Endometrial microvascular endothelial cells (primary cell): Measurements from ENCODE around the gene CNIH2. TPM values are rescaled to one million over a fixed set of nuclear protein-coding genes. Genes with fewer than 3 reads are reported as not detected.
"Not testable (repeated sequence)": the region's sequence is repeated elsewhere in the genome, so short reads cannot be mapped to it uniquely, and the experiment has no call there.

Source experiments
- in situ Hi-C: cut with HindIII; loops from 2 replicates; pipeline ENCODE4 v1.10.0; 2017; ENCODE audit warnings: low sequenced_read_pairs, low pct_unique_long_range_greater_than_20kb; ENCODE audit errors: inconsistent ontology term
- total RNA-seq: library from RNA; depleted of rRNA; stranded (reverse); fragments of >200 nt; gene quantifications from one replicate; pipeline ENCODE4 v1.2.3, GENCODE V29; 2015; ENCODE audit errors: inconsistent ontology term

Gene CNIH2
- total RNA-seq, 1 donor from 2014 or later = not detected

DNA sequence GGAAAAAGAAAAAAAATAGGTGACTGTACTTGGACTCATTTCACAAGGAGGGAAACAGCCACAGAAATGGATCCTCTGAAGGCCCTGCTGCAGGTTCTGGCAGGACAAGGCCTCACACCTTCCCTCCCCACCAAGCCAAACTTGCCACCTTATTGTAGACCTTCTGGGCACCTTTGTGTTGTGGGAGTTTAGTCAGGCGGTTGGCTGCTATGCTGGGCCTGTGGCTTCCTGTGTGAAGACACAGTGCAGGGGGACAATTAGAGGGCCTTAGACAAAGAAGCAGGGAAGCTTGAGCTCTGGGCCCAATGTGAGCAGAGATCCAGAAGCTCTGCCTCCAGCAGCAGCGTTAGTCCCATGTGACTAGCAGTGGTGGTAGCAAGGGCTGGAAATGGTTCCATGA is 5.4 kb upstream of the CNIH2 start:
- in situ Hi-C loops = no loop called here

- in situ Hi-C loops = no loop called here
Observed at GRCh38 chr11:66274219-66274618, 3.8 kb upstream of the CNIH2 start.

DNA sequence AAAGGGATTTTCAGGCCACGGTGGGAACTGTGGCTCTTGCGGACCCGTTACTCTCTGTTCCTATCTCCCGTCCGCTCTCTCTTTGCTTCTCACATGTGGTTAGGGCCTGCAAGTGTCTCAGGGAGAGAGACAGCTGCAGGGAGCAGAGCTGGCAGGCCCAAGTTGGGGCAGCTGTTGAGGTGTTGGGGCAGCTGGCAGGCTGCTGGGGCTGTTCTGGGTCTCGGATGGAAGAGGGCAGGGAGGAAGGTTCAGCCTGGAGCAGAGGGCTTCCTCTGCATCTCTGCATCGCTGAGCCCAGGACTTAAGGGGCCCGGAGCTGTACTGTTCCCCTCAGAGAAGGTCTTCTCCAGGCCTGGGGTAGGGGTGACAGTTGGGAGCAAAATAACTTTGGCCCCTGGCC is 2.6 kb upstream of the CNIH2 start:
- in situ Hi-C loops = no loop called here

DNA sequence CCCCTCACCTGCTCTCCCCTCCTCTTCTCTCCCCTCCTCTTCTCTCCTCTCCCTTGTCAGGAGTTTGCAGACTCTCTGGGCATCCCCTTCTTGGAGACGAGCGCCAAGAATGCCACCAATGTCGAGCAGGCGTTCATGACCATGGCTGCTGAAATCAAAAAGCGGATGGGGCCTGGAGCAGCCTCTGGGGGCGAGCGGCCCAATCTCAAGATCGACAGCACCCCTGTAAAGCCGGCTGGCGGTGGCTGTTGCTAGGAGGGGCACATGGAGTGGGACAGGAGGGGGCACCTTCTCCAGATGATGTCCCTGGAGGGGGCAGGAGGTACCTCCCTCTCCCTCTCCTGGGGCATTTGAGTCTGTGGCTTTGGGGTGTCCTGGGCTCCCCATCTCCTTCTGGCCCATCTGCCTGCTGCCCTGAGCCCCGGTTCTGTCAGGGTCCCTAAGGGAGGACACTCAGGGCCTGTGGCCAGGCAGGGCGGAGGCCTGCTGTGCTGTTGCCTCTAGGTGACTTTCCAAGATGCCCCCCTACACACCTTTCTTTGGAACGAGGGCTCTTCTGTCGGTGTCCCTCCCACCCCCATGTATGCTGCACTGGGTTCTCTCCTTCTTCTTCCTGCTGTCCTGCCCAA is 1.9 kb upstream of the CNIH2 start:
- in situ Hi-C loops = no loop called here

GRCh38 chr11:66276619-66277018 is 1.4 kb upstream of the CNIH2 start:
- in situ Hi-C loops = not testable (repeated sequence)

DNA sequence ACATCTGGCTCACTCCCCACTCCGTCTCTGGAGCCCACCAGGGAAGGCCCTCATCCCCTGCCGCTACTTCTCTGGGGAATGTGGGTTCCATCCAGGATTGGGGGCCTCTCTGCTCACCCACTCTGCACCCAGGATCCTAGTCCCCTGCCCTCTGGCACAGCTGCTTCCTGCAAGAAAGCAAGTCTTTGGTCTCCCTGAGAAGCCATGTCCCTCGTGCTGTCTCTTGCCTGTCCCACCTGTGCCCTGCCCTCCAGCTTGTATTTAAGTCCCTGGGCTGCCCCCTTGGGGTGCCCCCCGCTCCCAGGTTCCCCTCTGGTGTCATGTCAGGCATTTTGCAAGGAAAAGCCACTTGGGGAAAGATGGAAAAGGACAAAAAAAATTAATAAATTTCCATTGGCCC is 911 bp upstream of the CNIH2 start:
- in situ Hi-C loops = not testable (repeated sequence)

DNA sequence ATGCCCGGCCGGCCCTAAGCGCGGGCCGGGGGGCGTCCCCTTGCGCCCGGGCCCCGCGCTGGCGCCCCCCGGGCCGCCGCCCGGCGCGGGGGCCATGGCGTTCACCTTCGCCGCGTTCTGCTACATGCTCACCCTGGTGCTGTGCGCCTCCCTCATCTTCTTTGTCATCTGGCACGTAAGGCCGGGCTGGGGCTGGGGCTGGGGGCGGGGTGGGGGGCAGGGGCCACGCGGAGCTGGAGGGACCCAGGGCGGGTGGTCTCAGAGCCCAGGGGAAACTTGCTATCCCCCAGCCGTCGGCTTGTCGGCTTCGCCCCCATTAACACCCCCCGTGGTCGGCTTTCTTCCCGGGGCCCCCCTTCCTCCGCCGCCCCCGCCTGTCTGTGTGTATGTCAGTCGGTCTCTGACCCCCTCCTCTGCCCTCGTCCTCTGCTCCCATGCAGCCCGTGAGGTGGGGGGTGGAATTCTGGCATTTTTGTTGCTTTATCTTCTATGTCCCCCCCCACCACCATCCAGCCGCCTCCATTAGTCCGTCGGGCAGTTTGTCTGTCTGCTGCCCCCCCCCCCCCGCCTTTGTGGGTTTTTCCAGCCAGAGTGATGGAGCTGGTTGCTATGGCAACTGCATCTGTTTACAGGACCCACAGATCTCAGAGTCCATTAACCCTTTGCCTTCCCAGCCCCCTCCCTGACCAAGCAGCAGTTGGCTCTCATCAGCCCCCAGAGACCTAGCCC is 552 bp downstream of the CNIH2 start:
- in situ Hi-C loops = no loop called here

DNA sequence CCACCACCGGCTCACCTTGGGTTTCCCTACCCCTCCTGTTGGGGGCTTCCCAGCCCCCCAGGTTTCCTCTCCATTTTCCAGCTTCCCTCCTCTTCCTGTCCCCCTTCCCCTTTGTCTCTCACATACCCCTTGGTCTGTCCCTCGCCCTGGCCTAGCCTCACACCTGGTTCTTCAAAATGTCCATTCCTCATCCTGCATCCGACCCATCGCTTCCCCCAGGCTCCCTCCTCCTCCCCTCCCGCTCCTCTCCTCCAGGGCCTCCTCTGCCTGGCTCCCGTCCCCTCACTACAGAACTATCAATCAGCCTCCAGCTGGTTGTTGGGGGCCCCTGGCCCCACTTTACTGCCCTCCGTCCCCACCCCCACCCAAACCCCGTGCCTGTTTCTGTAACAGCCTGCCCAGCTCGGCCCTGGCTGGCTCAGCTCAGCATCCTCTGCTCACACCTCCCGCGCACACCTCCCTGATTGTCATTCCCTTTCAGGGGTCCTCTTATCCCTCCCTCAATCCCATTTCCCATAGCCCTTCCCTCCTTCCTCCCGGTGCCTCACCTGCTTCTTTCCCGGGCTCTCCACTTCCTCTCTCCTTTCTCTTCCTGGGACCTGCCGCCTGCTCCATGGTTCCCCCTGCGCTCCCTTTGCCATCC is 1.2 kb downstream of the CNIH2 start:
- in situ Hi-C loops = no loop called here

DNA sequence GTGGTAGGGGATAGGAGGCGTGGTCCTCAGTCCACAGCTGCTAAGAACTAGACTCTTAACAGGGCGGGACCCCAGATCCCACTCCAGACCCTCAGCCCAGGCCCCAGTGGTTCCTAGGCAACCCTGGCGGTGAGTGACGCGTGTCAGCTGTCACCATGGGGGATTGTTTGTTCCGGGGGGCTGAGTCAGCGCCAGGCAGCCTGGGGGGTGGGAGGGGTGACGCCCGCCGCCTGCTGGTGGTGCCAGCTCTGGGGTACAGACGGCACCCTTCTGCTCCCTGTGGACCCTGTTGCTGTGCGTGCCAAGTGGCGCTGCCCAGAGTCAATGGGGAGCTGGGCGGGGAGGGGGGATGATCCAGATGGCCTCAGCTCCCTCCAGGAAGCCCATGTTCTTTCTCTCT is 2.5 kb downstream of the CNIH2 start:
- in situ Hi-C loops = no loop called here

DNA sequence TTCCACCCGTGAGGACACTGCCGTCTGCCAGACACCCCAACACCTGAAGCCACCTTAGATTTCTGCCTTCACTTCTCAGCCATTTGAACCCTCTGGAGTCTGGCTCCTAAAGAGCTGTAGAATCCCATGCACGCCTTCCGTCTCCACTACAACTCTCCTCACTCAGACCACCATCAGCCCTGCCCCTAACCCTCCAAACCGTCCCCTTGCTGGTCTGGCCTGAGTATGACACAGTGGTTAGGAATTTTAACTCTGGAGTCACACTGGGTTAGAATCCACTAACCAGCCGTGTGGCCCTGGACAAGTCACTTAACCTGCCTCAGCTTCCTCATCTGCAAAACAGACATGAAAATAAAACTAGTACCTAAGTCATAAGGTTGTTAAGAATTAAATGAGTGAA is 3.0 kb downstream of the CNIH2 start:
- in situ Hi-C loops = no loop called here

DNA sequence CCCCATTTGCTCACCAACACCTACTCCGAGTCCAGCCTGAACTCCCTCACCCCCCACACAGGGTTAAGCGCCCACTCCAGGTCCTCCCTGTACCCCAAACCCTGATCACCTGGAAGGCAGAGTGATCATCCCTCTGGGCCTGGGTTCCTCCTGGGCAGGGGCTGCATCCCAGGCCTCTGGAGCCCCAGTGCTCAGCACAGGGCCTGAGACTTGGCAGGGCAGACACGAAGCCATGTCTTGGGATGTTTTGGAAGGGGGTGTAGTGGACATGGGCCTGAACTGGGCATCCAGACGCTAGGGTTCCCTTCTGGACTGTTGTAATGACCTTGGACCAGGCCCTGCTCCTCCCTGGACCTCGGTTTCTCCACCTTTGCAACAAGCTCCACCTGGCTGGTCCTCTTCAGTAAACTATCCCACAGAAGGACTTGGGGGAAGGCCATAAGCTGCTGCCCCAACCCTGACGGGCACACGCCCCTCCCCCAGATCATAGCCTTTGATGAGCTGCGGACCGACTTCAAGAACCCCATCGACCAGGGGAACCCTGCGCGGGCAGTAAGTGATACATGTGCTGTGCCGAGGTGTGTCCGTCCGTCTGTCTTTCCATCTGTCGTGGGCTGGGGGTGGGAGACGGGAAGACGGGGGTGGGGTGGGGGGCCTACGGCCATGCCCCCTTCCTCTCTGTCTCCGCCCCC is 3.9 kb downstream of the CNIH2 start:
- in situ Hi-C loops = no loop called here

GRCh38 chr11:66282468-66283455 is 4.8 kb downstream of the CNIH2 start:
- in situ Hi-C loops = no loop called here

DNA sequence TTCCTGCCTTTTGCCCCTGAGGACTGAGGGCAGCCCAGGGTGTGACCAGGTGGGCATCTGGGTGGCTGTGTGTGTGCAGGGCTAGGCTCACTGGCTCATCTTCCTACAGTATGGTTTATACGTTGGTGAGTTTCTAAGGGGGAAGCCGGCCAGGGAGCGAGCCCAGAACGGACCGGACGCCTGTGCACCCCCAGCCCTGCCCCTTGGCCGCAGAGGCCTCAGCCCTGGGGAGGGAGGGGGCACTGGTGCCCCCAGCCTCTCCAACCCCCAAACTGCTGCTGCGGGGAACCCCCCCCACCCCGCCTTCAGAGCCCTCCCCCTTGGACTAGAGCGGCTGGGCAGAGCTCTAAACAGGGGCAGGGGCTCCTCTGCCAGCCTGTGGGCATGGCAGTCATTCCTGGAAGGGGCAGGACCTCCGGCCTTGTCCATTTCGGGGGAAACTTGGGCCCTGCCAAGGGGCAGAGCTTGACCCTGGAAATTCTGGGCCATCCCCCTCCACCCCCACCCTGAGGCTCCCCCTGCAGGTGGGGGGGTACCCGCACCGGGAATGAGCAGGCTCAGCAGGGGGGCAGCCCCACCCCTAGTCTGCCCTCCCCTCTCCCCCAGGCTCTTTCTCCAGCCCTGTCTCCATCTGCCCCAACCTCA is 5.6 kb downstream of the CNIH2 start:
- in situ Hi-C loops = no loop called here

- in situ Hi-C loops = no loop called here
Observed at GRCh38 chr11:66284526-66285078, 6.6 kb downstream of the CNIH2 start.

- in situ Hi-C loops = no loop called here
Observed at GRCh38 chr11:66285250-66285947, 7.4 kb downstream of the CNIH2 start.

GRCh38 chr11:66286699-66287098 is 8.7 kb downstream of the CNIH2 start:
- in situ Hi-C loops = no loop called here

GRCh38 chr11:66287211-66287888 is 9.4 kb downstream of the CNIH2 start:
- in situ Hi-C loops = no loop called here
